Astrocyte (in vitro differentiated cells and primary cell): ENCODE data around the gene PEX11B. TPM values are rescaled to one million over a fixed set of nuclear protein-coding genes. Genes with fewer than 3 reads are reported as not detected.

ENCODE experiments used
- DNase-seq: peaks from one replicate; pipeline ENCODE4 v3.0.0-alpha.2; 2010; ENCODE audit warnings: low read depth
- FAIRE-seq: peaks from 2 replicates; lab custom pipeline; 2011; peaks lifted over from hg19 to GRCh38; lab: Jason Lieb, UNC
- H2AFZ ChIP-seq: 2 replicates; pipeline ENCODE4 v1.6.0; 2012; ENCODE audit warnings: low read depth, low read length, inconsistent platforms
- H3K27ac ChIP-seq: 2 replicates; pipeline ENCODE4 v1.5.1; 2011; ENCODE audit warnings: low read depth, low read length, inconsistent platforms
- H3K27me3 ChIP-seq: 2 replicates; pipeline ENCODE4 v1.6.0; 2011; ENCODE audit warnings: low read length, inconsistent platforms; ENCODE audit not compliant: insufficient read depth
- H3K36me3 ChIP-seq: 2 replicates; pipeline ENCODE4 v1.5.1; 2011; ENCODE audit warnings: low read length, inconsistent platforms; ENCODE audit not compliant: insufficient read depth
- H3K4me1 ChIP-seq: 2 replicates; pipeline ENCODE4 v1.5.1; 2011; ENCODE audit warnings: low read length, inconsistent platforms; ENCODE audit not compliant: insufficient read depth
- H3K4me2 ChIP-seq: 2 replicates; pipeline ENCODE4 v1.6.0; 2012; ENCODE audit warnings: low read length, inconsistent platforms
- H3K4me3 ChIP-seq: 2 replicates; pipeline ENCODE4 v1.5.1; 2011; ENCODE audit warnings: low read depth, mild to moderate bottlenecking, low read length, inconsistent platforms; ENCODE audit not compliant: insufficient read depth
- H3K79me2 ChIP-seq: 2 replicates; pipeline ENCODE4 v1.6.0; 2012; ENCODE audit warnings: mild to moderate bottlenecking, low read length, inconsistent platforms; ENCODE audit not compliant: insufficient read depth
- H3K9ac ChIP-seq: 2 replicates; pipeline ENCODE4 v1.6.0; 2012; ENCODE audit warnings: mild to moderate bottlenecking, low read length, inconsistent platforms
- H3K9me3 ChIP-seq: 2 replicates; pipeline ENCODE4 v1.5.1; 2012; ENCODE audit warnings: low read depth, mild to moderate bottlenecking, low read length, inconsistent platforms; ENCODE audit not compliant: insufficient read depth
- H4K20me1 ChIP-seq: 2 replicates; pipeline ENCODE4 v1.6.0; 2012; ENCODE audit warnings: low read length, inconsistent platforms; ENCODE audit not compliant: insufficient read depth
- H3K27ac Mint-ChIP-seq: one replicate; pipeline ENCODE4 v1.8.0; 2021; ENCODE audit warnings: mild to moderate bottlenecking, mixed read lengths; ENCODE audit not compliant: unreplicated experiment
- H3K27me3 Mint-ChIP-seq: one replicate; pipeline ENCODE4 v1.8.0; 2021; ENCODE audit warnings: low read depth, mixed read lengths; ENCODE audit not compliant: unreplicated experiment
- H3K36me3 Mint-ChIP-seq: one replicate; pipeline ENCODE4 v1.8.0; 2021; ENCODE audit warnings: low read depth, mixed read lengths; ENCODE audit not compliant: unreplicated experiment
- H3K4me1 Mint-ChIP-seq: one replicate; pipeline ENCODE4 v1.8.0; 2021; ENCODE audit warnings: low read depth, mixed read lengths; ENCODE audit not compliant: unreplicated experiment
- H3K4me3 Mint-ChIP-seq: one replicate; pipeline ENCODE4 v1.8.0; 2021; ENCODE audit warnings: mild to moderate bottlenecking, moderate library complexity, mixed read lengths; ENCODE audit not compliant: unreplicated experiment
- H3K9me3 Mint-ChIP-seq: one replicate; pipeline ENCODE4 v1.8.0; 2021; ENCODE audit warnings: mild to moderate bottlenecking, mixed read lengths; ENCODE audit not compliant: unreplicated experiment
- EZH2 ChIP-seq: IDR thresholded peaks from 2 replicates; pipeline ENCODE4 v1.6.1; 2012; ENCODE audit warnings: mild to moderate bottlenecking, low read length, inconsistent platforms; ENCODE audit not compliant: insufficient read depth
- total RNA-seq: library from RNA; stranded (reverse); gene quantifications from 2 replicates; pipeline ENCODE4 v1.2.1, GENCODE V29; 2021
- TF ChIP-seq, protein P1 (sequence below): IDR thresholded peaks from 2 replicates; pipeline ENCODE4 v1.5.1; 2011; ENCODE audit warnings: low read depth, mild to moderate bottlenecking, inconsistent platforms, low read length, moderate library complexity; ENCODE audit not compliant: insufficient read depth

Gene PEX11B
- total RNA-seq, 1 donor from 2014 or later: 20.7 TPM

DNA sequence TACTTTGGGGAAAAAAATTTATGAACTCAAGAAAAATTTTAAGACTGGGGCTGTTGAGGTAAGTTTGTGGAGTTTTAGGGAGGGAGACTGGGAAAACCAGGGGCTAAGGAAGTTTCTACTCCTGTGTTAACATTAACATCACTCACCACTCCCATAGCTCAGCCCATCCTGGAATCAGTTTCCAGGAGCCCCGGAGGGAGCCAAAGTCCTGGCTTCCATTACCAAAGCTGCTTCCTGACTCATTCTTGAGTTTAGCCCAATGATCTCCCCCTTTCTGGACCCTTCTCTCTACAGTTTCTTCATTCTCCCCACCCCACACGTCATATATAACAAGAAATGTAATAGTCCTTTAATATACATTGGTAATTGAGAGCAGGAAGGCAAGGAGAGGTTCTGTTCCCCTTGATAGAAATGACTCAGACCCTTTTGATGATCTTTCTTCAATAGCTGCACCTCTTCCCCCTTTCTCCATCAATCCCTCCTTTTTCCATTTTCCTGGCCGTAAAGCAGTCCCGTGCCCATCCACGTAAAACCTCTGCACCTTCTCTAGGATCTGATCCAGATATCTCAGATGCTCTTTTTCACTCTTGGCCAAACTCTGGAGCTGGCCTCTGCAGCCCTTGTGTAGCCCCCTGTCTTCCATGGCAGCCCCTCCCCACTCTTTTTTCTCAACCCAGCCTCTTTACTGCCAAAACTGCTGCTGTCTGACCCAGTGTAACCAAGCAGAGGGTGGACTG lies 55.1 kb downstream of the PEX11B start:
- TF ChIP-seq, protein P1, sequence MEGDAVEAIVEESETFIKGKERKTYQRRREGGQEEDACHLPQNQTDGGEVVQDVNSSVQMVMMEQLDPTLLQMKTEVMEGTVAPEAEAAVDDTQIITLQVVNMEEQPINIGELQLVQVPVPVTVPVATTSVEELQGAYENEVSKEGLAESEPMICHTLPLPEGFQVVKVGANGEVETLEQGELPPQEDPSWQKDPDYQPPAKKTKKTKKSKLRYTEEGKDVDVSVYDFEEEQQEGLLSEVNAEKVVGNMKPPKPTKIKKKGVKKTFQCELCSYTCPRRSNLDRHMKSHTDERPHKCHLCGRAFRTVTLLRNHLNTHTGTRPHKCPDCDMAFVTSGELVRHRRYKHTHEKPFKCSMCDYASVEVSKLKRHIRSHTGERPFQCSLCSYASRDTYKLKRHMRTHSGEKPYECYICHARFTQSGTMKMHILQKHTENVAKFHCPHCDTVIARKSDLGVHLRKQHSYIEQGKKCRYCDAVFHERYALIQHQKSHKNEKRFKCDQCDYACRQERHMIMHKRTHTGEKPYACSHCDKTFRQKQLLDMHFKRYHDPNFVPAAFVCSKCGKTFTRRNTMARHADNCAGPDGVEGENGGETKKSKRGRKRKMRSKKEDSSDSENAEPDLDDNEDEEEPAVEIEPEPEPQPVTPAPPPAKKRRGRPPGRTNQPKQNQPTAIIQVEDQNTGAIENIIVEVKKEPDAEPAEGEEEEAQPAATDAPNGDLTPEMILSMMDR: no peak
- no peak for TF ChIP-seq EZH2
- FAIRE-seq: no peak

More for the DNA sequence above, 55.1 kb downstream of the PEX11B start:
- Histone ChIP-seq H3K79me2 (peaks cover under 1% of the 10 kb centered on the region), H3K4me3 (no peak overlapping the region), H3K9me3 (no peaks in the 10 kb centered on the region), H3K27me3 (no peaks in the 10 kb centered on the region), H3K27ac (no peak overlapping the region), H3K36me3 (no peaks in the 10 kb centered on the region), H2AFZ (no peak overlapping the region), H3K9ac (no peak overlapping the region), H4K20me1 (peaks cover under 1% of the 10 kb centered on the region), H3K4me2 (no peak overlapping the region), H3K4me1 (peaks cover 3% of the 10 kb centered on the region)
- Mint-ChIP-seq H3K9me3 (peaks cover 3% of the 10 kb centered on the region), H3K4me1 (peaks cover 3% of the 10 kb centered on the region), H3K4me3 (no peak overlapping the region), H3K27me3 (peaks cover 29% of the 10 kb centered on the region), H3K27ac (no peak overlapping the region), H3K36me3 (peaks cover 4% of the 10 kb centered on the region)
- DNase-seq: no peak

Other genes with a start within 250 kb of the PEX11B start
- 0.68 and 0.70 TPM in 2 replicates for gene PDZK1, start 211.3 kb downstream of the PEX11B start, total RNA-seq
- gene CD160, start 199.2 kb downstream of the PEX11B start, total RNA-seq: not detected in 2 replicates
- 15.2 and 15.3 TPM in 2 replicates for gene RNF115, start 94.6 kb downstream of the PEX11B start, total RNA-seq
- gene POLR3C, start 94.5 kb downstream of the PEX11B start, total RNA-seq: 39.0 and 43.3 TPM in 2 replicates
- 2.6 and 3.3 TPM in 2 replicates for gene NUDT17, start 73.1 kb downstream of the PEX11B start, total RNA-seq
- gene PIAS3, start 59.6 kb downstream of the PEX11B start, total RNA-seq: 42.6 and 49.9 TPM in 2 replicates
- gene ANKRD35, start 32.9 kb downstream of the PEX11B start, total RNA-seq: 0.07 and 0.16 TPM in 2 replicates
- 0.65 and 1.0 TPM in 2 replicates for gene ITGA10, start 8.7 kb downstream of the PEX11B start, total RNA-seq
- gene RBM8A, start 8.8 kb upstream of the PEX11B start, total RNA-seq: 157 and 177 TPM in 2 replicates
- 35.4 and 37.2 TPM in 2 replicates for gene LIX1L, start 39.3 kb upstream of the PEX11B start, total RNA-seq
- 5.8 and 6.3 TPM in 2 replicates for gene ANKRD34A, start 45.9 kb upstream of the PEX11B start, total RNA-seq
- 19.2 and 20.5 TPM in 2 replicates for gene POLR3GL, start 46.0 kb upstream of the PEX11B start, total RNA-seq
- 157 and 217 TPM in 2 replicates for gene TXNIP, start 77.9 kb upstream of the PEX11B start, total RNA-seq
- gene HJV, start 103.0 kb upstream of the PEX11B start, total RNA-seq: not detected in 2 replicates
- 3.3 and 3.4 TPM in 2 replicates for gene NBPF10, start 226.1 kb upstream of the PEX11B start, total RNA-seq